ENCODE data around the gene CDR2. TPM values are rescaled to one million over a fixed set of nuclear protein-coding genes. Genes with fewer than 3 reads are reported as not detected.
A peak's percentile ranks its signal among the peaks of the same experiment; 100 is the strongest.
"Not testable (repeated sequence)": the region's sequence is repeated elsewhere in the genome, so short reads cannot be mapped to it uniquely, and the experiment has no call there.

The CDR2 gene
- total and polyA plus RNA-seq, 7 donors: 2.2 to 11.9 (median 4.5) TPM

GRCh38 chr16:22419908-22420307, 45.5 kb upstream of the CDR2 start:
- no peak overlapping the region for H3K4me3 ChIP-seq
- ATAC-seq (no peak), DNase-seq (no peak)
- peaks cover 10% of the 10 kb centered on the region for H3K4me1 ChIP-seq
- no peak overlapping the region for H3K27ac ChIP-seq
- H3K9me3 ChIP-seq: no peaks in the 10 kb centered on the region
- H3K36me3 ChIP-seq (ENCODE audit: insufficient read depth in 1 of 2, low read depth in 1 of 2): peaks cover 4 to 58% of the 10 kb centered on the region in 2 donors
- WGBS, 3 donors: 96 to 97% (median 97%) methylated on average over 11 of the region's 11 CpGs
- TF ChIP-seq CTCF (IDR thresholded peaks at IDR 0.05): no peak
- intact Hi-C loops (cut with DNase I): loop anchor here (5.0 to 10.0 kb wide), 3 partner anchors 45 to 98 kb away; partner anchors contain the start of gene CDR2 (in 2 of the 2)
- no peaks in the 10 kb centered on the region for H3K27me3 ChIP-seq (ENCODE audit: insufficient read depth in 3 of 3, low read length in 2 of 3)

GRCh38 chr16:22418826-22419225, 44.4 kb upstream of the CDR2 start:
- no peak for DNase-seq
- intact Hi-C loops (cut with DNase I): loop anchor here in 1 of 2 donors (5.0 kb wide), 1 partner anchor 97 kb away; no protein-coding TSS in a partner anchor
- H3K27ac ChIP-seq: no peak overlapping the region
- no peaks in the 10 kb centered on the region for H3K9me3 ChIP-seq
- no peak for ATAC-seq
- H3K4me1 ChIP-seq: no peaks in the 10 kb centered on the region
- no peak overlapping the region for H3K4me3 ChIP-seq
- TF ChIP-seq CTCF (IDR thresholded peaks at IDR 0.05): no peak
- peaks cover 4 to 58% of the 10 kb centered on the region in 2 donors for H3K36me3 ChIP-seq (ENCODE audit: insufficient read depth in 1 of 2, low read depth in 1 of 2)
- WGBS, 3 donors: 80 to 86% (median 81%) methylated on average over 3 of the region's 3 CpGs
- no peaks in the 10 kb centered on the region for H3K27me3 ChIP-seq (ENCODE audit: insufficient read depth in 3 of 3, low read length in 2 of 3)

GRCh38 chr16:22417798-22418197, 43.4 kb upstream of the CDR2 start:
- not testable (repeated sequence) for H3K4me3 ChIP-seq; H3K27ac ChIP-seq; H3K4me1 ChIP-seq; DNase-seq; H3K27me3 ChIP-seq (ENCODE audit: insufficient read depth in 3 of 3, low read length in 2 of 3); H3K9me3 ChIP-seq
- WGBS, 3 donors: 83 to 85% (median 85%) methylated on average over 6 of the region's 6 CpGs
- ATAC-seq: peak in 3 of 4 donors; percentile 30 to 68 (median 30)
- peaks cover 4 to 54% of the 10 kb centered on the region in 2 donors for H3K36me3 ChIP-seq (ENCODE audit: insufficient read depth in 1 of 2, low read depth in 1 of 2)
- intact Hi-C loops (cut with DNase I): loop anchor here in 1 of 2 donors (5.0 kb wide), 1 partner anchor 95 kb away; no protein-coding TSS in a partner anchor

- no peak for DNase-seq
- H3K27me3 ChIP-seq (ENCODE audit: insufficient read depth in 3 of 3, low read length in 2 of 3): no peaks in the 10 kb centered on the region
- no peak for TF ChIP-seq CTCF (IDR thresholded peaks at IDR 0.05)
- intact Hi-C loops (cut with DNase I): loop anchor here in 1 of 2 donors (5.0 kb wide), 1 partner anchor 95 kb away; no protein-coding TSS in a partner anchor
- H3K36me3 ChIP-seq (ENCODE audit: insufficient read depth in 1 of 2, low read depth in 1 of 2): peaks cover 4 to 47% of the 10 kb centered on the region in 2 donors
- H3K4me1 ChIP-seq: no peaks in the 10 kb centered on the region
- no peak for ATAC-seq
- H3K27ac ChIP-seq: no peak overlapping the region
- H3K4me3 ChIP-seq: no peak overlapping the region
- WGBS, 3 donors: 90 to 94% (median 91%) methylated on average over 4 of the region's 4 CpGs
- H3K9me3 ChIP-seq: no peaks in the 10 kb centered on the region
Measured at GRCh38 chr16:22417019-22417418, 42.6 kb upstream of the CDR2 start.

- Histone ChIP-seq H3K4me1 (no peaks in the 10 kb centered on the region), H3K27ac (no peak overlapping the region), H3K36me3 (ENCODE audit: insufficient read depth in 1 of 2, low read depth in 1 of 2) (peaks cover 2 to 18% of the 10 kb centered on the region in 2 donors), H3K9me3 (no peaks in the 10 kb centered on the region), H3K4me3 (no peak overlapping the region), H3K27me3 (ENCODE audit: insufficient read depth in 3 of 3, low read length in 2 of 3) (no peaks in the 10 kb centered on the region)
- 93 to 98% (median 94%) methylated on average over 7 of the region's 7 CpGs for WGBS, 3 donors
- intact Hi-C loops (cut with DNase I): no loop called here
- no peak for DNase-seq
- ATAC-seq: no peak
- no peak for TF ChIP-seq CTCF (IDR thresholded peaks at IDR 0.05)
Measured at GRCh38 chr16:22413819-22414218, 39.4 kb upstream of the CDR2 start.
